GM18909 (cell line): ENCODE data around the gene RIBC2.
"Not testable (repeated sequence)": the region's sequence is repeated elsewhere in the genome, so short reads cannot be mapped to it uniquely, and the experiment has no call there.

ENCODE experiments used
- ATAC-seq: cut with Tn5 transposase; IDR thresholded peaks from one replicate; pipeline ENCODE4 v1.9.1; 2021; ENCODE audit warnings: mild to moderate bottlenecking; ENCODE audit not compliant: unreplicated experiment, poor library complexity

The RIBC2 gene

GRCh38 chr22:45413368-45414211, at the start of gene RIBC2, which contains the start of gene SMC1B:
RIBC2 (plus strand) TSS chr22:45413693; CDS start chr22:45413887, 194 bp downstream.
SMC1B (minus strand) TSS chr22:45413599; CDS start chr22:45413567, 32 bp downstream.
- no peak for ATAC-seq

DNA sequence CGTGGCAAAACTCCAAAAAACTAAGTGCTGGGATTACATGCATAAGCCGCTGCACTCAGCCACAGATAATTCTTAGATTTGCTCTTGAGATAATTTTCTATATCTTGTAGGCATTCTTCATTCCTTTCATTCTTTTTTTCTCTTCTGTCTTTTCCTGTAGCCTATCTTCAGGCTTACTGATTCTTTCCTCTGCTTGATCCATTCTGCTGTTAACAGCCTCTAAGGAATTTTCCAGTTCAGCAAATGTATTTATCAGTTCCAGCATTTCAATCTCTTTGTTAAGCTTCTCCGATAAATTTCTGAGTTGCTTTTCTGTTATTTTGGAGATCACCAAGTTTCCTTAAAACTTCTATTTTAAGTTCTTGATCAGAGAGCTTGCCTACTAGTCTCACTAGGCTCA, 46.8 kb upstream of the RIBC2 start:
- no peak for ATAC-seq

- not testable (repeated sequence) for ATAC-seq
Measured at GRCh38 chr22:45373592-45373991, 39.9 kb upstream of the RIBC2 start.

DNA sequence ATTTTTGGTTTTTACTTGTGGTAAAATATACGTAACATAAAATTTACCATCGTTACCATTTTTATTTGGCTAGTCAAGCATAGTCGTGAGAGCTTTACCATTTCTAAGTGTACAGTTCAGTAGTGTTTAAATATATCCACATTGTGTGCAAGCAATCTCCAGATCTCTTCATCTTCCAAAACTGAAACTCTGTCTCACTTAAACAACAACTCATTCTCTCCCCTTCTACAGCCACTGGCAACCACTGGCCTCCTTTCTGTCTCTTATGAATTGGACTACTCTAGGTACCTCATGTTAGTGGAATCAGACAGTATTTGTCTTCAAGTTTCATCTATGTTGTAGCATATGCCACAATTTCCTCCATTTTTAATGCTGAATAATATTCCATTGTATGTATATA, 37.5 kb upstream of the RIBC2 start:
- ATAC-seq, result no peak

DNA sequence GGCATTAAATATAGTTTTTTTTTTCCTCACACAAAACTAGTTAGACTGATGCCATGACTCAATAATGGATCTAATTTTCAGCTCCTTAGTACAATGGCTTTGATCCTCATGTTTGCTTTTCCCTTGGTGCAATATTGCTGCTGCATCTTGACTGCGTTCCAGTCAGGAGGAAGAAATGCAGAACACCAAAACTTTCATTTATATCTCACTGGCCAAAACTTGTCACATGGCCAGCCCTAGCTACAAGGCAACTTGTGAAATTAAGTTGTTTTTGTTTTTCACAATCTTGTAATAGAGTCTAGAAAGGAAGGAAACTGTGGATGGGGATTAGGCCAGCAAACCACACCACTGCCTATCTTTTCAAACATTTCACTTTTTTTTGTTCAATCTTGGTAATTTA, 36.8 kb upstream of the RIBC2 start:
- no peak for ATAC-seq

DNA sequence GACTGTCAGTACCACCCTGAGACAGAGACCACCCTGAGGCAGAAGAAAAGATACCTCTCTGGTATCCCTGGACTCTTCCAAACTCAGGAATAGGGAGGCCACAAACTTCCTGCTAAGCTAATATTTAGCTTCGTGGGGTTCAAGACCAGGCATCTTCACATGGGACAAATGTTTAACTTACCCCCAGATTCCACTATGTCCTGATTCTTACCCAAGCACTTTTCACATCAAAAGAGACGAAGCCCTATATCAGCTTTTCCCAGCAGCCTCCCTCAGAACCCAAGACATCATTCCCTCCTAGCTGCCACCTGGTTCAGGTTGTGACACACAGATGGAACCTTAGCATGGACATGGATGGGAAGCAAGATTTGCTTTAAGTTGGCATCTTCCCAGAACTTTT, 32.1 kb upstream of the RIBC2 start:
- no peak for ATAC-seq

DNA sequence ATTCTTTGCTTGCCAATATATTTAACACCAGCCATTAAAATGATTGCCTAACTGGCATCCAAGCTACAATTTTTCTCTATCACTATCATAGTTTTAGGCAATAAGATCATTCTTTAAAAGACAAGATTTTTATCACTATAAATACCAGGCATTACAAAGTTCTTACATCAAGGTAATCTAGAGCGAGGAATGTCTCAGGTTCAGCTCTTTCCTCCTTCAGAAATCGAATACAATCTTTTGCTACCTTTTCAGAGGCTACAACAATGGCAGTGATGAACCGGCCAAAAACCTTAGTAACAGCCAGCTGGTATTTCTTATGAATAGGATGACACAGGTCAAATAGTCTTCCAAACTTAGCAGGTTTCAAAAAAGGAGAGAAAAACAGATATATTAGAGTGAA, 23.9 kb upstream of the RIBC2 start:
- ATAC-seq, result no peak

DNA sequence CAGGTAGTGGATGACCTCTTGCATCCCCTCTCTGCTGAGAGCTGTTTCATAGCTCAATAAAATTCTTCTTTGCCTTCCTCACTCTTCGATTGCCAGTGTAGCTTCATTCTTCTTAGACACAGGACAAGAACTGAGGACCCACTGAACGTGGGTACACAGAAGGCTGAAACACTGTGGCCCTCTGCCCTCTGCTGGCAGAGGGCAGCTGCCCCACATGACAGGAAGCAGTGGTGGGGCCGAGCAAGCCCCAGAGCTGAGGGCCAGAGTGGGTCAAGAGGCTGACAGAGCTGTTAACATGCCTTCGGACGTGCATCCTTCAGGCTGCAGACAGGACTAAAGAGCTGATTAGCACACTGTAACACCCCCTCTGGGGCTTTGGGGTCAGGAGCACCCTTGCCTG, 15.7 kb upstream of the RIBC2 start:
- no peak for ATAC-seq

DNA sequence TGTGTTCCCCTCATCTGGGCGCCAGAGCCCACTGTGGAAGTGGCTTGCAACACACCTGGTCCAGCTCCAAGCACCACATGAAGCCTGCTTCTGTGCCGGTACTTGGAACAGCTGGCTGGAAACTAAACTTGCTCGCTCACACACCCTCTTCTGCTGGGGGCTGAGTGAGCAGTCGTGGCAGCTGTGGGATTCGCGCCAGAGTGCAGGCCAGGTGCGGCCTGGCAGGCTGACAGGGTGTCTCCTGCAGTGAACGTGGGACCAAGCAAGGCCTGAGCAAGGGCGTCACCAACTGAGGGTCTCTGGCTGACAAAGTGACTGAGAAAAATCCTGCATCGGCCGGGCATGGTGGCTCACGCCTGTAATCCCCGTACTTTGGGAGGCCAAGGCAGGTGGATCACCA, 15.3 kb upstream of the RIBC2 start:
- no peak for ATAC-seq

- ATAC-seq, result no peak
Measured at GRCh38 chr22:45399712-45400445, 13.6 kb upstream of the RIBC2 start.

GRCh38 chr22:45402466-45402985, 11.0 kb upstream of the RIBC2 start:
- no peak for ATAC-seq

GRCh38 chr22:45407793-45408192, 5.7 kb upstream of the RIBC2 start:
- ATAC-seq, result no peak

GRCh38 chr22:45413013-45413367, 503 bp upstream of the RIBC2 start:
- no peak for ATAC-seq

GRCh38 chr22:45418056-45418769, 4.7 kb downstream of the RIBC2 start:
- ATAC-seq, result no peak

DNA sequence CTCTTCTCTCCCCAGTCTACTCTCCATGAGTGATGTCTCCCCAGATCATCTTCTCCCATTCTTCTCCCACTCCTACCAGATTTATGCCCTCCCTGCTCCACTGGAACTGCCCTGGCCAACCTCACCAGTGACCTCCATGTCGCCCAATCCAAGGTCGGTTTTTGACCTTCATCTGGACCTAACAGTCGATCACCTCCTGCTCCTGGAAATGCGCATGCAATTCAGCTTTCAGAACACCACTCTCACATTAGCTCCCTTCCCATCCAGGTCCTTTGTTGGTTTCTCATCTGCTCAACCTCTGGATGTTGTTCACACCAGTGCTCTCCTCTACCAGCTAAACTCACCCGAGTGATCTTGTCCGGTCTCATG, 5.3 kb downstream of the RIBC2 start:
- no peak for ATAC-seq

- no peak for ATAC-seq
Measured at GRCh38 chr22:45420011-45420410, 6.5 kb downstream of the RIBC2 start.

- no peak for ATAC-seq
Measured at GRCh38 chr22:45420539-45420938, 7.0 kb downstream of the RIBC2 start.

GRCh38 chr22:45421349-45422055, 8.0 kb downstream of the RIBC2 start:
- no peak for ATAC-seq

DNA sequence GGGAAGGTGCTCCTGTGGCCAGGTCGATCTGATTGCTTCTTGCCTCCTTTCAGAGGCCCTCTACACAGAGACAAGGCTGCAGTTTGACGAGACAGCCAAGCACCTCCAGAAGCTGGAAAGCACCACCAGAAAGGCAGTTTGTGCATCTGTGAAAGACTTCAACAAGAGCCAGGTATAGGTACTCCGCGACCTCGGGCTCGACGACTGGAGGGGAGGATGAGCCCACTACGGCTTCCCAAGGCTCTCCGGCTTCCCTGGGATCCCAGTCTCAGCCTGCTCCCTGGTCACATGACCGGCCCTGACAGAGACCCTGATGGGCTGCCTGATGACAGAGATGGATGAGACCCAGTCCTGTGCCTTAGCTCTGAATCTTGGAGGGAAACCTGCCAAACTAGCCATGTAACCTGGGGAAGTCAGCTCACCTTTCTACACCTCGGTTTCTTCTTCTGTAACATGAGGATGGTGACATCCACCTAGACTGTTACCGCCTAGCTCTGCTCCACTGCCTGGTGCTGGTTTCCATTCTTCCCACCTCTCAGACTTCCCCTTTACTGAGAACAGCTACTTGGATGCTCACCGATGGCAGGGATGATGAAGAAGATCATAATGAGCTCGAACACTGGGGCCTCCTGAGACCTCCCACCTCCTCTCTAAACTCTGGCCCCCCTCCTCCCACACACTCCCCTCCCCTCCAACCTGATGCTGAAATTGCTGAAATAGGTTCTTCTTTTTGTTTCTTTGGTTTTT, 8.9 kb downstream of the RIBC2 start:
- no peak for ATAC-seq

DNA sequence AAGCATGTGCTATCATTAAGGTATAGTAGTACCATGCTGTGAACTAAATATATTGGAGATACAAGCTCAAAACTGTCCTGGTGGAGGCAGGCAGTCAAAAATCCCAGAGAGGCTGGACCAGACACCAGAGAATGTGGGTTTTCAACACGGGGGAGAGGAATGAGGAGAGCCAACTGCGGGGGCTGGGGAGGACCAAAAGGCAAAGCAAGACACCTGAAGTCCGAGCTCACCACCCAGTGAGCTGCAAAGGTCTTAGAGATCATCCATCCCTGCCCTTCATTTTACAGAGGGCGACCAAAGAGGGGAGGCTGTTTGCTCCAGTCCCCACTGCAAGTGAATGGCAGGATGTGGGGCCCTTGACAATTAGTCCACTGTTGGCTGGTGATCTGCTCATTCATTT, 10.0 kb downstream of the RIBC2 start:
- ATAC-seq, result no peak
